Endothelial cell of umbilical vein (primary cell): ENCODE data around the gene BRAP. TPM values are rescaled to one million over a fixed set of nuclear protein-coding genes. Genes with fewer than 3 reads are reported as not detected.

Experiments used
- BruUV-seq: library from RNA; stranded (reverse); fragments of 400-500 nt; replicated peaks from 2 replicates; lab custom pipeline; 2021; lab: Mats Ljungman, UMichigan
- CTCF ChIA-PET: fragments of 300-600, 350-600 bp; sonication (Branson Sonifier 250); formaldehyde crosslinking; loops from one replicate; lab custom pipeline; 2021; ENCODE audit warnings: antibody characterized with exemption, inconsistent platforms; lab: Charles Lee
- POLR2A ChIA-PET: fragments of 300-600, 350-600 bp; sonication (Branson Sonifier 250); formaldehyde crosslinking; loops from one replicate; lab custom pipeline; 2021; ENCODE audit warnings: antibody characterized with exemption, inconsistent platforms; lab: Charles Lee
- DNase-seq: peaks from one replicate; pipeline ENCODE4 v3.0.0-alpha.2; 2011; ENCODE audit warnings: low read depth, low spot score
- FAIRE-seq: peaks from 2 replicates; lab custom pipeline; 2011; peaks lifted over from hg19 to GRCh38; lab: Jason Lieb, UNC
- H2AFZ ChIP-seq: 2 replicates; pipeline ENCODE4 v1.6.0; 2012; ENCODE audit warnings: low read depth, low read length, control low read depth, inconsistent platforms
- H3K27ac ChIP-seq: 2 replicates; pipeline ENCODE4 v1.5.1; 2011; ENCODE audit warnings: low read depth, mild to moderate bottlenecking, control low read depth, low read length, moderate library complexity; ENCODE audit not compliant: insufficient read depth
- H3K27me3 ChIP-seq, 2 experiments: 2 replicates each; pipeline versions ENCODE4 v1.6.0 to v1.6.1; 2011; ENCODE audit warnings: low read length in 2 of 2, mixed read lengths in 1 of 2; ENCODE audit not compliant: control insufficient read depth in 2 of 2, insufficient read depth in 2 of 2
- H3K36me3 ChIP-seq, 2 experiments: 2 replicates in 1 of 2; 3 replicates in 1 of 2; pipeline ENCODE4 v1.5.1; 2011; ENCODE audit warnings: low read length in 2 of 2, mild to moderate bottlenecking in 1 of 2, moderate library complexity in 1 of 2; ENCODE audit not compliant: control insufficient read depth in 2 of 2, insufficient read depth in 2 of 2; ENCODE audit errors: extremely low read depth in 1 of 2
- H3K4me1 ChIP-seq: 3 replicates; pipeline ENCODE4 v1.5.1; 2011; ENCODE audit warnings: mild to moderate bottlenecking, low read length; ENCODE audit not compliant: control insufficient read depth, insufficient read depth; ENCODE audit errors: extremely low read depth
- H3K4me2 ChIP-seq: 2 replicates; pipeline ENCODE4 v1.6.1; 2011; ENCODE audit warnings: low read length, control low read depth, mixed read lengths; ENCODE audit not compliant: insufficient read depth
- H3K4me3 ChIP-seq, 3 experiments: fragments of 200-600 bp in 1 of 3; sonication (generic), shearing (Covaris generic) in 1 of 3; replicated peaks in 1 of 3; 2 replicates each; pipeline ENCODE4 v1.5.1; 2011 to 2016; ENCODE audit warnings: control low read depth in 3 of 3, low read length in 3 of 3, mild to moderate bottlenecking in 2 of 3, inconsistent platforms in 1 of 3, low read depth in 1 of 3, moderate library complexity in 1 of 3; ENCODE audit not compliant: insufficient read depth in 1 of 3
- H3K79me2 ChIP-seq: 2 replicates; pipeline ENCODE4 v1.6.0; 2012; ENCODE audit warnings: low read length, inconsistent platforms; ENCODE audit not compliant: control insufficient read depth, insufficient read depth
- H3K9ac ChIP-seq: replicated peaks from 2 replicates; pipeline ENCODE3; 2011; ENCODE audit warnings: low read length, control low read depth; ENCODE audit not compliant: insufficient read depth; ENCODE audit errors: extremely low read depth
- H3K9me1 ChIP-seq: replicated peaks from 3 replicates; pipeline ENCODE4 v1.6.0; 2011; ENCODE audit warnings: mild to moderate bottlenecking, low read length; ENCODE audit not compliant: control insufficient read depth, insufficient read depth; ENCODE audit errors: extremely low read depth
- H3K9me3 ChIP-seq: replicated peaks from 2 replicates; pipeline ENCODE4 v1.5.1; 2012; ENCODE audit warnings: low read length, inconsistent platforms; ENCODE audit not compliant: control insufficient read depth, insufficient read depth
- H4K20me1 ChIP-seq: replicated peaks from 2 replicates; pipeline ENCODE3; 2011; ENCODE audit warnings: mild to moderate bottlenecking, low read length; ENCODE audit not compliant: control insufficient read depth, insufficient read depth; ENCODE audit errors: extremely low read depth
- CTCF ChIP-seq, 2 donors: IDR thresholded peaks; 1 replicate in 1 of 2; 2 replicates in 1 of 2; pipeline ENCODE4 v1.5.1; 2011; ENCODE audit warnings: low read length in 2 of 2, mild to moderate bottlenecking in 2 of 2, moderate library complexity in 2 of 2, control low read depth in 1 of 2, inconsistent platforms in 1 of 2, low read depth in 1 of 2; ENCODE audit not compliant: insufficient read depth in 1 of 2; ENCODE audit errors: extremely low read depth in 1 of 2
- FOS ChIP-seq: IDR thresholded peaks from 2 replicates; pipeline ENCODE4 v1.6.1; 2011; ENCODE audit warnings: mild to moderate bottlenecking, low read length, moderate library complexity, borderline replicate concordance; ENCODE audit not compliant: insufficient read depth
- GATA2 ChIP-seq: IDR thresholded peaks from 2 replicates; pipeline ENCODE4 v1.7.0; 2011; ENCODE audit warnings: low read depth, mild to moderate bottlenecking, moderate library complexity, mixed read lengths, low read length; ENCODE audit not compliant: insufficient read length, insufficient read depth
- JUN ChIP-seq: IDR thresholded peaks from 2 replicates; pipeline ENCODE4 v1.6.1; 2011; ENCODE audit warnings: borderline replicate concordance, low read depth; ENCODE audit not compliant: insufficient read length, insufficient read depth
- POLR2AphosphoS5 ChIP-seq: IDR thresholded peaks from 2 replicates; pipeline ENCODE4 v1.6.1; 2012; ENCODE audit warnings: low read depth, mild to moderate bottlenecking, control low read depth, low read length, moderate library complexity; ENCODE audit not compliant: insufficient read depth
- dilution Hi-C: fragments of 300-500 bp; cut with MboI; formaldehyde crosslinking; loops from one replicate; pipeline ENCODE4 v1.15.0; 2019; ENCODE audit warnings: low sequenced_read_pairs; ENCODE audit not compliant: extremely low pct_ligation_motif_present
- intact Hi-C: fragments of 100-400 bp; cut with micrococcal nuclease; formaldehyde crosslinking; loops from one replicate; pipeline ENCODE4 v1.10.0; 2022
- polyA plus RNA-seq, 4 experiments: library from polyadenylated mRNA; depleted of rRNA in 3 of 4; stranded (reverse) in 3 of 4; unstranded in 1 of 4; fragments of >200 nt; gene quantifications; 2 replicates each; pipeline versions ENCODE4 v1.2.1 to v1.2.3, GENCODE V29; 2011 to 2012; ENCODE audit warnings: missing spikeins in 1 of 4
- total RNA-seq: library from RNA; stranded (reverse); gene quantifications from 2 replicates; pipeline ENCODE4 v1.2.3, GENCODE V29; 2021

BRAP gene
- total and polyA plus RNA-seq, 2 donors (not counting 3 experiments of a cell fraction or from before 2014, with no cell fraction given): 14.4 to 16.5 TPM

- DNase-seq: no peak
- no peak overlapping the region for H3K4me2 ChIP-seq
- ChIA-PET POLR2A (no interaction called here), CTCF (interaction anchor here (1.2 to 1.3 kb wide), 2 partner anchors 9 to 280 kb away, joined by 3 read pairs; partner anchors contain the start of genes ACAD10 and BRAP)
- TF ChIP-seq FOS: no peak
- BruUV-seq: no TSS peak
- H3K27me3 ChIP-seq: no peaks in the 10 kb centered on the region
- H4K20me1 ChIP-seq: no peaks in the 10 kb centered on the region
- no peaks in the 10 kb centered on the region for H3K79me2 ChIP-seq
- no peak overlapping the region for H3K4me3 ChIP-seq
- H3K4me1 ChIP-seq: no peaks in the 10 kb centered on the region
- H2AFZ ChIP-seq: no peak overlapping the region
- dilution Hi-C loops: loop anchor here (25.0 kb wide), 1 partner anchor 135 kb away; no protein-coding TSS in a partner anchor
- H3K9me3 ChIP-seq: no peaks in the 10 kb centered on the region
- no peak overlapping the region for H3K27ac ChIP-seq
- H3K36me3 ChIP-seq: peaks cover 17 to 24% of the 10 kb centered on the region in 2 experiments
- H3K9ac ChIP-seq: no peak overlapping the region
- FAIRE-seq: no peak
- intact Hi-C loops: no loop called here
- no peaks in the 10 kb centered on the region for H3K9me1 ChIP-seq
Observed at GRCh38 chr12:111677186-111677585, 8.6 kb downstream of the BRAP start.

GRCh38 chr12:111673503-111673902 is 12.3 kb downstream of the BRAP start:
- dilution Hi-C loops (no loop called here), intact Hi-C loops (loop anchor here (1.0 to 5.0 kb wide), 3 partner anchors 146 to 341 kb away; no protein-coding TSS in a partner anchor)
- H3K4me1 ChIP-seq: no peaks in the 10 kb centered on the region
- H3K79me2 ChIP-seq: no peaks in the 10 kb centered on the region
- no peak overlapping the region for H3K4me3 ChIP-seq
- no peak overlapping the region for H3K27ac ChIP-seq
- H3K27me3 ChIP-seq: no peaks in the 10 kb centered on the region
- no peak for TF ChIP-seq GATA2
- TF ChIP-seq CTCF (IDR thresholded peaks at IDR 0.05; ENCODE audit: extremely low read depth in 1 of 2, insufficient read depth in 1 of 2, low read depth in 1 of 2, low read length in 2 of 2): peak; percentile 19 to 37
- no peak for TF ChIP-seq JUN
- TF ChIP-seq POLR2AphosphoS5: no peak
- peaks cover 14 to 20% of the 10 kb centered on the region in 2 experiments for H3K36me3 ChIP-seq
- peak; percentile 31 for DNase-seq
- peak; percentile 26 for FAIRE-seq
- H3K9ac ChIP-seq: no peak overlapping the region
- no peaks in the 10 kb centered on the region for H4K20me1 ChIP-seq
- no TSS peak for BruUV-seq
- H3K9me1 ChIP-seq: no peaks in the 10 kb centered on the region
- POLR2A ChIA-PET: no interaction called here
- CTCF ChIA-PET: interaction anchor here (0.6 to 2.1 kb wide), 25 partner anchors 8 to 360 kb away, joined by 3 to 27 read pairs (median 3); partner anchors contain the start of genes ACAD10, BRAP and PHETA1
- H2AFZ ChIP-seq: no peak overlapping the region
- no peaks in the 10 kb centered on the region for H3K9me3 ChIP-seq
- no peak overlapping the region for H3K4me2 ChIP-seq
